Measurements from ENCODE around the gene LYRM1.

- TF ChIP-seq, protein P1, sequence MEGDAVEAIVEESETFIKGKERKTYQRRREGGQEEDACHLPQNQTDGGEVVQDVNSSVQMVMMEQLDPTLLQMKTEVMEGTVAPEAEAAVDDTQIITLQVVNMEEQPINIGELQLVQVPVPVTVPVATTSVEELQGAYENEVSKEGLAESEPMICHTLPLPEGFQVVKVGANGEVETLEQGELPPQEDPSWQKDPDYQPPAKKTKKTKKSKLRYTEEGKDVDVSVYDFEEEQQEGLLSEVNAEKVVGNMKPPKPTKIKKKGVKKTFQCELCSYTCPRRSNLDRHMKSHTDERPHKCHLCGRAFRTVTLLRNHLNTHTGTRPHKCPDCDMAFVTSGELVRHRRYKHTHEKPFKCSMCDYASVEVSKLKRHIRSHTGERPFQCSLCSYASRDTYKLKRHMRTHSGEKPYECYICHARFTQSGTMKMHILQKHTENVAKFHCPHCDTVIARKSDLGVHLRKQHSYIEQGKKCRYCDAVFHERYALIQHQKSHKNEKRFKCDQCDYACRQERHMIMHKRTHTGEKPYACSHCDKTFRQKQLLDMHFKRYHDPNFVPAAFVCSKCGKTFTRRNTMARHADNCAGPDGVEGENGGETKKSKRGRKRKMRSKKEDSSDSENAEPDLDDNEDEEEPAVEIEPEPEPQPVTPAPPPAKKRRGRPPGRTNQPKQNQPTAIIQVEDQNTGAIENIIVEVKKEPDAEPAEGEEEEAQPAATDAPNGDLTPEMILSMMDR (conservative IDR thresholded peaks at IDR 0.05; ENCODE audit: low read length), result no peak
- no peak for TF ChIP-seq EZH2phosphoT487 (IDR thresholded peaks at IDR 0.05; ENCODE audit: borderline replicate concordance)
These were observed 31.7 kb upstream of the LYRM1 start for GRCh38 chr16:20868890-20869289.
